Activated CD8-positive, alpha-beta memory T cell treated with anti-CD3 and anti-CD28 coated beads for 36 hours (primary cell): Measurements from ENCODE around the gene ADGRF4. TPM values are rescaled to one million over a fixed set of nuclear protein-coding genes. Genes with fewer than 3 reads are reported as not detected.

ENCODE experiments used
- total RNA-seq, 2 experiments: library from RNA; stranded (reverse); gene quantifications; one replicate each; pipeline ENCODE4 v1.2.3, GENCODE V29; 2021

Gene ADGRF4
- total RNA-seq, 2 experiments from 2014 or later, result not detected

Other genes with a start within 250 kb of the ADGRF4 start
- 10 to 100 TPM; 28.6 to 29.3 TPM for gene CD2AP, start 220.8 kb upstream of the ADGRF4 start, total RNA-seq
- gene OPN5, start 83.5 kb downstream of the ADGRF4 start, total RNA-seq, result not detected